ENCODE data around the gene KCNN3. TPM values are rescaled to one million over a fixed set of nuclear protein-coding genes. Genes with fewer than 3 reads are reported as not detected.

KCNN3 gene
- total and polyA plus RNA-seq, 2 of the 13 experiments (the other 11 are each of a cell fraction or from before 2014, with no cell fraction given): not detected

- DNase-seq (ENCODE audit: low spot score): no peak
- Histone ChIP-seq H2AFZ (ENCODE audit: low read length) (no peak overlapping the region), H3K27me3 (ENCODE audit: control insufficient read depth in 1 of 2, insufficient read depth in 2 of 2, low read length in 2 of 2) (peaks cover 0 to 1% of the 10 kb centered on the region in 2 experiments; a peak in 2 of 5 replicates), H3K9me3 (ENCODE audit: low read length) (no peaks in the 10 kb centered on the region), H3K27ac (ENCODE audit: extremely low read length, insufficient read depth, low read length) (no peak overlapping the region), H4K20me1 (ENCODE audit: insufficient read depth, low read length) (no peaks in the 10 kb centered on the region), H3K9ac (ENCODE audit: insufficient read depth, low read depth, low read length) (no peak overlapping the region), H3K79me2 (ENCODE audit: insufficient read depth, low read length) (no peaks in the 10 kb centered on the region), H3K4me2 (ENCODE audit: low read depth, low read length) (no peak overlapping the region), H3K36me3 (replicated peaks in 1 of 2; ENCODE audit: control insufficient read depth in 1 of 2, insufficient read depth in 2 of 2, low read length in 2 of 2) (no peaks in the 10 kb centered on the region), H3K4me3 (replicated peaks in 1 of 3; ENCODE audit: insufficient read depth in 1 of 3, low read depth in 2 of 3, low read length in 3 of 3) (no peak overlapping the region), H3K4me1 (ENCODE audit: insufficient read depth, low read length) (no peaks in the 10 kb centered on the region)
- POLR2A ChIA-PET: no interaction called here
- WGBS (ENCODE audit: low lambda C conversion rate): 90% methylated on average over 1 of the region's 1 CpG
- in situ Hi-C loops (cut with HindIII; ENCODE audit: extremely low pct_ligation_motif_present, low pct_unique_long_range_greater_than_20kb) (loop anchor here (10.0 kb wide), 1 partner anchor 199 kb away; the partner anchor contains the start of gene CHRNB2), intact Hi-C loops (cut with micrococcal nuclease; ENCODE audit: unreplicated experiment) (loop anchor here (5.0 kb wide), 1 partner anchor 207 kb away; the partner anchor contains the start of gene UBE2Q1)
- CTCF ChIA-PET (ENCODE audit: low intra/inter-chr PET ratio, low total read pairs): no interaction called here
- TF ChIP-seq ZFYVE20 (CRISPR knock-in tag; IDR thresholded peaks at IDR 0.05; ENCODE audit: borderline replicate concordance, low read depth): no peak
- TF ChIP-seq ZNF136 (CRISPR knock-in tag; IDR thresholded peaks at IDR 0.05; ENCODE audit: low read depth): no peak
- FAIRE-seq: no peak
- no peak for ATAC-seq
- BruUV-seq (replicated peaks): no TSS peak
These were observed 105.9 kb downstream of the KCNN3 start for GRCh38 chr1:154764181-154764580.

DNA sequence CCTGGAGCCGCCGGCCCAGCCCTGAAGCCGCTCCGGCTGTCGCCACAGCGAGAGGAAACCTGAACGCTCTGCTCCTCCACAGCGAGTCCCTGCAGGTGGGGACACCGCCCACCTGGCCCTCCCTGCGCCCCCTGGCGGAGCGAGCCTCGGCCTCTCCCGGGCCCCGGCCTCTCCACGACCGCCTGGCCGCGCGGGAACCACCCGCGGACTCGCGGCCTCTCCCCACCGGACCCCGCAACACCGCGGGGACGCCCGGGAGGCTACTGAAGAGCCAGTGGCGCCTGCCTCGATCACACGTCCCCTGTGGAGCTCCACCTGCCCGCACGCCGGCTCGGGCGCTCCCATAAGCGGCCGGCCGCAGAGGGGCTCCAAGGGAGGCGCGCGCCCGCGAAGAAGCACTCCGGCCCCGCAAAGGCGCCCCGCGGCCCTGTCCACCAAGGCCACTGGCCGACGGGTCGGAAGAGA lies 109.6 kb downstream of the KCNN3 start:
- Histone ChIP-seq H3K27me3 (ENCODE audit: control insufficient read depth in 1 of 2, insufficient read depth in 2 of 2, low read length in 2 of 2) (no peaks in the 10 kb centered on the region; a peak in 2 of 5 replicates), H3K4me3 (replicated peaks in 1 of 3; ENCODE audit: insufficient read depth in 1 of 3, low read depth in 2 of 3, low read length in 3 of 3) (peak overlapping the region; percentile 38 to 52 (median 40); a peak in 2 of 6 replicates)
- TF ChIP-seq, protein P1, sequence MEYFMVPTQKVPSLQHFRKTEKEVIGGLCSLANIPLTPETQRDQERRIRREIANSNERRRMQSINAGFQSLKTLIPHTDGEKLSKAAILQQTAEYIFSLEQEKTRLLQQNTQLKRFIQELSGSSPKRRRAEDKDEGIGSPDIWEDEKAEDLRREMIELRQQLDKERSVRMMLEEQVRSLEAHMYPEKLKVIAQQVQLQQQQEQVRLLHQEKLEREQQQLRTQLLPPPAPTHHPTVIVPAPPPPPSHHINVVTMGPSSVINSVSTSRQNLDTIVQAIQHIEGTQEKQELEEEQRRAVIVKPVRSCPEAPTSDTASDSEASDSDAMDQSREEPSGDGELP (IDR thresholded peaks at IDR 0.05; ENCODE audit: borderline replicate concordance, low read depth): peak; percentile 16; the same call in 1 of the 2 replicates
- no peak for TF ChIP-seq ELF4 (CRISPR knock-in tag; IDR thresholded peaks at IDR 0.05; ENCODE audit: borderline replicate concordance)
- TF ChIP-seq, protein P2, sequence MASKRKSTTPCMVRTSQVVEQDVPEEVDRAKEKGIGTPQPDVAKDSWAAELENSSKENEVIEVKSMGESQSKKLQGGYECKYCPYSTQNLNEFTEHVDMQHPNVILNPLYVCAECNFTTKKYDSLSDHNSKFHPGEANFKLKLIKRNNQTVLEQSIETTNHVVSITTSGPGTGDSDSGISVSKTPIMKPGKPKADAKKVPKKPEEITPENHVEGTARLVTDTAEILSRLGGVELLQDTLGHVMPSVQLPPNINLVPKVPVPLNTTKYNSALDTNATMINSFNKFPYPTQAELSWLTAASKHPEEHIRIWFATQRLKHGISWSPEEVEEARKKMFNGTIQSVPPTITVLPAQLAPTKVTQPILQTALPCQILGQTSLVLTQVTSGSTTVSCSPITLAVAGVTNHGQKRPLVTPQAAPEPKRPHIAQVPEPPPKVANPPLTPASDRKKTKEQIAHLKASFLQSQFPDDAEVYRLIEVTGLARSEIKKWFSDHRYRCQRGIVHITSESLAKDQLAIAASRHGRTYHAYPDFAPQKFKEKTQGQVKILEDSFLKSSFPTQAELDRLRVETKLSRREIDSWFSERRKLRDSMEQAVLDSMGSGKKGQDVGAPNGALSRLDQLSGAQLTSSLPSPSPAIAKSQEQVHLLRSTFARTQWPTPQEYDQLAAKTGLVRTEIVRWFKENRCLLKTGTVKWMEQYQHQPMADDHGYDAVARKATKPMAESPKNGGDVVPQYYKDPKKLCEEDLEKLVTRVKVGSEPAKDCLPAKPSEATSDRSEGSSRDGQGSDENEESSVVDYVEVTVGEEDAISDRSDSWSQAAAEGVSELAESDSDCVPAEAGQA (IDR thresholded peaks at IDR 0.05; ENCODE audit: low read depth): no peak
- TF ChIP-seq, protein P2 (CRISPR knock-in tag; IDR thresholded peaks at IDR 0.05; ENCODE audit: borderline replicate concordance): no peak

More for the DNA sequence above, 109.6 kb downstream of the KCNN3 start:
- no peak for FAIRE-seq
- no peaks in the 10 kb centered on the region for H4K20me1 ChIP-seq (ENCODE audit: insufficient read depth, low read length)
- H2AFZ ChIP-seq (ENCODE audit: low read length): no peak overlapping the region
- no peaks in the 10 kb centered on the region for H3K4me1 ChIP-seq (ENCODE audit: insufficient read depth, low read length)
- peak; percentile 17 for DNase-seq (ENCODE audit: low spot score)
- in situ Hi-C loops (cut with HindIII; ENCODE audit: extremely low pct_ligation_motif_present, low pct_unique_long_range_greater_than_20kb): loop anchor here (10.0 kb wide), 1 partner anchor 196 kb away; the partner anchor contains the start of gene CHRNB2
- peak overlapping the region; percentile 42 for H3K4me2 ChIP-seq (ENCODE audit: low read depth, low read length)
- no peak overlapping the region for H3K9ac ChIP-seq (ENCODE audit: insufficient read depth, low read depth, low read length)
- peak; percentile 99 for ATAC-seq
- no peaks in the 10 kb centered on the region for H3K36me3 ChIP-seq (replicated peaks in 1 of 2; ENCODE audit: control insufficient read depth in 1 of 2, insufficient read depth in 2 of 2, low read length in 2 of 2)
- intact Hi-C loops (cut with micrococcal nuclease; ENCODE audit: unreplicated experiment): loop anchor here (1.0 to 5.0 kb wide), 2 partner anchors 91 to 203 kb away; partner anchors contain the start of gene UBE2Q1
- no peaks in the 10 kb centered on the region for H3K9me3 ChIP-seq (ENCODE audit: low read length)
- POLR2A ChIA-PET: no interaction called here
- BruUV-seq (replicated peaks): no TSS peak
- H3K27ac ChIP-seq (ENCODE audit: extremely low read length, insufficient read depth, low read length): no peak overlapping the region
- CTCF ChIA-PET (ENCODE audit: low intra/inter-chr PET ratio, low total read pairs): interaction anchor here (1.3 to 3.2 kb wide), 3 partner anchors 91 to 281 kb away, joined by 5 to 22 read pairs (median 9); partner anchors contain the start of gene UBE2Q1
- 26% methylated on average over 14 of the region's 54 CpGs for WGBS (ENCODE audit: low lambda C conversion rate)
- H3K79me2 ChIP-seq (ENCODE audit: insufficient read depth, low read length): no peaks in the 10 kb centered on the region

Data from HepG2 (cell line).